ENCODE results near the gene SASH3. TPM values are rescaled to one million over a fixed set of nuclear protein-coding genes. Genes with fewer than 3 reads are reported as not detected.

The SASH3 gene
- total RNA-seq, 2 donors from 2014 or later, result 2.9 to 4.5 TPM

DNA sequence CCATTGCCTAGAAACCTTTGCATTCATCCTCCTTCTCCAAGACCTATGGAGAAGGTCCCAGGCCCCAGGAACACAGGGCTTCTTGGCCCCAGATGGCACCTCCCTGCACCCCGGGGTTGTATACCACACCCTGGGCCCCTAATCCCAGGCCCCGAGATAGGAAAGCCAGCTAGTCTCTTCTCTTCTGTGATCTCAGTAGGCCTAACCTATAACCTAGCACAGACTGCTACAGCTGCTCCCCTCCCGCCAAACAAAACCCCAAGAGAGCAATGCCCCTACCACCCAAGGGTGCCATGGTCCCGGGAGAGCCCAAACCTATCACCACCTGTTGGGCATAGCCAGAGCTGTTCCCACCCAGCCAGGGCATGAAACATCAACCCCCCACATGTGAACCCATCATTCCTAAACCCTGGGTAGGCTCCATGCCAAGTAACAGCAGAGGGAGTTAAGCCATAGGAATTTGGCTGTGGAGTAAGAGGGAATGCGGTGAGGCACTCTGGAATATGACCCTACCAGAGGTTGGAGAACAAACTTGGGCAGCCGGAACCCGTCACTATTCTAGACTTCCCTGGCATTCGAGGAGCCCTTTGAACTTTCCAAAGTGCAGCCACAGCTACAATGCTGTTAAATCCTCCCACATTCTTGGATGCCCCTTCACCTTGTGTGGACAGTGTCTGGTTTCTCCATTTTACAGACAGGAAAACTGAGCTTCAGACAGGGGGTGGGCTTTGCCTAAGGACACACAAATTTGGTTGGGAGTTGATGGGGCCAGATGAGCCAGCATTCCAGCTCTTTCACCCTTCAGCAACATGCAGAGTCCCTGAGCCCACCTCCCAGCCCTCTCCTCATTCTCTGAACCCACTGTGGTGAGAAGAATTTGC, 10.9 kb upstream of the SASH3 start:
- DNase-seq, result no peak
- H3K4me1 ChIP-seq, result no peaks in the 10 kb centered on the region

DNA sequence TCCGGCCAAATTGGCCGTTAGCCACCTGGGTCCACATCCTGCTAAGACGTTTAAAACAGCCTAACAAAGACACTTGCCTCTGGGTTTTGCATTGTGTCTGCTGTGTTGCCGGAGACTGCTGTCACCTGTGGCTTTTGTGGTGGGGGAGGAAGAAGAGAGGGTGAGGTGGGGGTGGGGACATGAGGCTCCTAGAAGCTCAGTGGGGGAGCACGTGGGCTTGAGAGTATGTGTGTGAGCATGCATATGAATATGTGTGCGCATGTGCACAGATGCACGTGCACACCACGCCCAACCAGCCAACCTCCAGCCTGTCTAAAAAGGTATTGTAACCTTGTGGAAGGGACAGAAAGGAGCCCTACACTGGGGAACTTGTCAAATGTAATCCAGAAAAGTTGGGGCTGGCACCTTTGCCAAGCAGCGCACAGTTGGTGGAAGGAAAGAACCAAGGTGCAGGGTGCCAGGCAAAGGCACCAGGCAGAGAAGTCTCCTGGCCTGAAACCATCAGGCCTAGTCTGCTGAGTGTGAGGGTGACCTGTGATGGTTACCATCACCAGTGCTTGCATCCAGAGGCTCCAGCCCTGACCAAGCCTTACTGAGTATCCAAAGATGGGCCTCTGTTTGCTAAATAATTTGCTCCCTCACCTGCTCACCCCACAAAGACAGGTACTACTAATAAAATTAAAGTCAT, 10.1 kb upstream of the SASH3 start:
- Histone ChIP-seq H3K4me1 (no peaks in the 10 kb centered on the region), H3K9me3 (no peaks in the 10 kb centered on the region), H3K9ac (ENCODE audit: low read depth in 2 of 2, low read length in 2 of 2) (no peak overlapping the region), H3K27ac (no peak overlapping the region), H3K4me3 (no peak overlapping the region), H3K27me3 (no peaks in the 10 kb centered on the region), H3K36me3 (no peaks in the 10 kb centered on the region)
- intact Hi-C loops (cut with DNase I), result no loop called here
- TF ChIP-seq, protein P1, sequence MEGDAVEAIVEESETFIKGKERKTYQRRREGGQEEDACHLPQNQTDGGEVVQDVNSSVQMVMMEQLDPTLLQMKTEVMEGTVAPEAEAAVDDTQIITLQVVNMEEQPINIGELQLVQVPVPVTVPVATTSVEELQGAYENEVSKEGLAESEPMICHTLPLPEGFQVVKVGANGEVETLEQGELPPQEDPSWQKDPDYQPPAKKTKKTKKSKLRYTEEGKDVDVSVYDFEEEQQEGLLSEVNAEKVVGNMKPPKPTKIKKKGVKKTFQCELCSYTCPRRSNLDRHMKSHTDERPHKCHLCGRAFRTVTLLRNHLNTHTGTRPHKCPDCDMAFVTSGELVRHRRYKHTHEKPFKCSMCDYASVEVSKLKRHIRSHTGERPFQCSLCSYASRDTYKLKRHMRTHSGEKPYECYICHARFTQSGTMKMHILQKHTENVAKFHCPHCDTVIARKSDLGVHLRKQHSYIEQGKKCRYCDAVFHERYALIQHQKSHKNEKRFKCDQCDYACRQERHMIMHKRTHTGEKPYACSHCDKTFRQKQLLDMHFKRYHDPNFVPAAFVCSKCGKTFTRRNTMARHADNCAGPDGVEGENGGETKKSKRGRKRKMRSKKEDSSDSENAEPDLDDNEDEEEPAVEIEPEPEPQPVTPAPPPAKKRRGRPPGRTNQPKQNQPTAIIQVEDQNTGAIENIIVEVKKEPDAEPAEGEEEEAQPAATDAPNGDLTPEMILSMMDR (IDR thresholded peaks at IDR 0.05), result no peak
- no peak for DNase-seq

More for the DNA sequence above, 10.9 kb upstream of the SASH3 start:
- TF ChIP-seq, protein P1 (IDR thresholded peaks at IDR 0.05), result no peak
- peak overlapping the region in 1 of 2 donors; percentile 2 for H3K9ac ChIP-seq (ENCODE audit: low read depth in 2 of 2, low read length in 2 of 2)
- H3K27ac ChIP-seq, result no peak overlapping the region
- no peaks in the 10 kb centered on the region for H3K36me3 ChIP-seq
- intact Hi-C loops (cut with DNase I), result no loop called here
- no peak overlapping the region for H3K4me3 ChIP-seq
- no peaks in the 10 kb centered on the region for H3K27me3 ChIP-seq
- H3K9me3 ChIP-seq, result no peaks in the 10 kb centered on the region

DNA sequence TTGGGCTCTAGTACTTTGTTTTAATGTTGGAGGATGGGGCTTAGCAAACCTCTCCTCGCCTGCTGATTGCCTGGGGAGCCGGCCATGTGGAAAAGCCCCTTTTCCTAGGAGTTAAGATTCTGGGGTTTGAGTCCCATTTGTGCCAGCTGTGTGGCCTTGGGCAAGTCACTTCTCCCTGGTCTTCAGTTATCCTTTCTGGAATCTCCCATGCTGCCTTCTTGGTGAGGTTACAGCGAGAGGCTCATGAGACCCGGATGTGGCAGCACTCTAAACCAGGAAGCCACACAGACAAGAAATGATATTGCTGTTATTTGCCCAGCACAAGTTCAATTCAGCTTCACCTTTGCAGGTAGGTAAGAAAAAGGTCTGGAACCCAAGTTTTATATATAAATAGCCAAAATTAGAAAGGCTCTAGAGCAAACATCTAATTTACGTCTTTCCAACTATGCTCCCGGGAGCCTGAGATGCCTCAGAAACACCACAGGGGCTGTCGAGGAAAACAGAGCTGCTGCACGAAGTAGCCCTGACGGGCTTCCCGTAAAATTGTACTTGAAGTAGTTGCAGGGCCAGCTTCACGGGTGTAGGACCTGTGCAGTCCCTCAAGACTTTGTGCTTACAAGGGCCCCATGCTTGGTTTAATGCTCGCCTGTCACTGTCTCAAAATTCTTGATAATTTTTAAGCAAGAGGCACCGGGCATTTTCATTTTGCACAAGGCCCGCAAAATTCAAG, 8.3 kb upstream of the SASH3 start:
- no peak overlapping the region for H3K27ac ChIP-seq
- intact Hi-C loops (cut with DNase I), result no loop called here
- H3K4me1 ChIP-seq, result no peaks in the 10 kb centered on the region
- H3K27me3 ChIP-seq, result no peaks in the 10 kb centered on the region
- no peak for DNase-seq
- no peaks in the 10 kb centered on the region for H3K9me3 ChIP-seq
- TF ChIP-seq, protein P1 (IDR thresholded peaks at IDR 0.05), result no peak
- no peak overlapping the region for H3K9ac ChIP-seq (ENCODE audit: low read depth in 2 of 2, low read length in 2 of 2)
- H3K4me3 ChIP-seq, result no peak overlapping the region
- H3K36me3 ChIP-seq, result no peaks in the 10 kb centered on the region

DNA sequence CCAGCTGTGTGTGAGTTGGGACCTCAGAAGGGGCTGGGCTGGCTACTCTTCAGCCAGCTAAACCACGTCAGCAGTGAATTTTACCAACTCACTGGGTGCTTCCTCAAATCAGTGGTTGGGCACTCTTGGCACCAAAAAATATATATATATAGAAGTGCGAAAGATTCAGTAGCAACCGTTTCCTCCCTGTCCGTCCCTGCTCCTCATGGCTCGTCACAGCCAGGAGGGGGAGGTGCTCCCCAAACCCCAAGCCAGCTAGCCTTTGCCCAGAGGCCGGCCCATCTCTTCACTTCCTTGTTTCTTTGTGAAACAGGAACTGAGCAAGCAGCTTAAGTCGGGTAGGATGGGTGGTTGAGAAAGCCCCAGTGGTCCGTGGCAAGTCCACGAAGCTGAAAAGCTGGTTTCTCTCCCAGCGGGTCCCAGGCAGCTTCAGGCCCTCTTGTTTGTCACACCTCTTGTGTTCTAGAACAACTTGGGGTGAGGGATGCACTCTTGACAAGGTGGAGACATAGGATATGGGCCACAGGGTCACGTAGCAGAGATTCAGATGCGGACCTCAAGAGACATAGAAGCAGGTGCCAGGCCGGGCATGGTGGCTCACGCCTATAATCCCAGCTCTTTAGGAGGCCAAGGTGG, 6.8 kb upstream of the SASH3 start:
- H3K9me3 ChIP-seq, result no peaks in the 10 kb centered on the region

More for the DNA sequence above, 6.8 kb upstream of the SASH3 start:
- TF ChIP-seq, protein P1 (IDR thresholded peaks at IDR 0.05), result no peak
- Histone ChIP-seq H3K9ac (ENCODE audit: low read depth in 2 of 2, low read length in 2 of 2) (no peak overlapping the region), H3K36me3 (no peaks in the 10 kb centered on the region), H3K4me1 (no peaks in the 10 kb centered on the region), H3K27ac (peak overlapping the region; percentile 53), H3K27me3 (no peaks in the 10 kb centered on the region), H3K4me3 (no peak overlapping the region)
- intact Hi-C loops (cut with DNase I), result no loop called here
- peak; percentile 75 for DNase-seq

All from colonic mucosa (tissue), 4 donors.